ENCODE measurements around the gene TAF11L3.
"Not testable (repeated sequence)": the region's sequence is repeated elsewhere in the genome, so short reads cannot be mapped to it uniquely, and the experiment has no call there.

TAF11L3 gene

GRCh38 chr5:17518067-17518466 lies at the start of gene TAF11L3:
TAF11L3 (plus strand) TSS chr5:17518367.
- not testable (repeated sequence) for DNase-seq

- DNase-seq = no peak
Observed at GRCh38 chr5:17470064-17470463, 48.1 kb upstream of the TAF11L3 start.

GRCh38 chr5:17475064-17475463 lies 43.1 kb upstream of the TAF11L3 start:
- not testable (repeated sequence) for DNase-seq

GRCh38 chr5:17477043-17477442 lies 41.1 kb upstream of the TAF11L3 start:
- no peak for DNase-seq

- DNase-seq = no peak
Observed at GRCh38 chr5:17477573-17478265, 40.4 kb upstream of the TAF11L3 start.

- no peak for DNase-seq
Observed at GRCh38 chr5:17481378-17481777, 36.8 kb upstream of the TAF11L3 start.

- DNase-seq = no peak
Observed at GRCh38 chr5:17482790-17483189, 35.4 kb upstream of the TAF11L3 start.

- DNase-seq = not testable (repeated sequence)
Observed at GRCh38 chr5:17486464-17487173, 31.5 kb upstream of the TAF11L3 start.

GRCh38 chr5:17487174-17487512 lies 31.0 kb upstream of the TAF11L3 start:
- DNase-seq = no peak

- DNase-seq = not testable (repeated sequence)
Observed at GRCh38 chr5:17491257-17491656, 26.9 kb upstream of the TAF11L3 start.

GRCh38 chr5:17492770-17493169 lies 25.4 kb upstream of the TAF11L3 start:
- DNase-seq = no peak

- DNase-seq = no peak
Observed at GRCh38 chr5:17497446-17497845, 20.7 kb upstream of the TAF11L3 start.

- not testable (repeated sequence) for DNase-seq
Observed at GRCh38 chr5:17497931-17498330, 20.2 kb upstream of the TAF11L3 start, which contains the start of gene TAF11L2. TAF11L2 (plus strand) TSS chr5:17498231.

- DNase-seq = no peak
Observed at GRCh38 chr5:17511775-17512325, 6.3 kb upstream of the TAF11L3 start.

GRCh38 chr5:17517526-17517925 lies 641 bp upstream of the TAF11L3 start:
- DNase-seq = not testable (repeated sequence)

GRCh38 chr5:17519508-17519907 lies 1.3 kb downstream of the TAF11L3 start:
- not testable (repeated sequence) for DNase-seq

- not testable (repeated sequence) for DNase-seq
Observed at GRCh38 chr5:17521501-17521900, 3.3 kb downstream of the TAF11L3 start, which contains the start of gene TAF11L4. TAF11L4 (plus strand) TSS chr5:17521801.

- not testable (repeated sequence) for DNase-seq
Observed at GRCh38 chr5:17524935-17525334, 6.8 kb downstream of the TAF11L3 start, which contains the start of gene TAF11L5. TAF11L5 (plus strand) TSS chr5:17525235.

GRCh38 chr5:17526504-17526903 lies 8.3 kb downstream of the TAF11L3 start:
- DNase-seq = not testable (repeated sequence)

- not testable (repeated sequence) for DNase-seq
Observed at GRCh38 chr5:17528369-17528768, 10.2 kb downstream of the TAF11L3 start, which contains the start of gene TAF11L6. TAF11L6 (plus strand) TSS chr5:17528669.
